ENCODE data around the gene POU4F3.

- TF ChIP-seq CTCF (IDR thresholded peaks at IDR 0.05) (no peak), POLR2A (IDR thresholded peaks at IDR 0.05) (no peak), POLR2AphosphoS5 (IDR thresholded peaks at IDR 0.05) (no peak), EP300 (IDR thresholded peaks at IDR 0.05) (no peak)
Observed at GRCh38 chr5:146376821-146377220, 38.2 kb downstream of the POU4F3 start.

Measured in stomach (tissue), 4 donors.